HG03139 (cell line): Measurements from ENCODE around the gene BOK.
"Not testable (repeated sequence)": the region's sequence is repeated elsewhere in the genome, so short reads cannot be mapped to it uniquely, and the experiment has no call there.

Experiments
- ATAC-seq: cut with Tn5 transposase; IDR thresholded peaks from one replicate; pipeline ENCODE4 v1.9.1; 2021; ENCODE audit not compliant: unreplicated experiment

BOK gene

DNA sequence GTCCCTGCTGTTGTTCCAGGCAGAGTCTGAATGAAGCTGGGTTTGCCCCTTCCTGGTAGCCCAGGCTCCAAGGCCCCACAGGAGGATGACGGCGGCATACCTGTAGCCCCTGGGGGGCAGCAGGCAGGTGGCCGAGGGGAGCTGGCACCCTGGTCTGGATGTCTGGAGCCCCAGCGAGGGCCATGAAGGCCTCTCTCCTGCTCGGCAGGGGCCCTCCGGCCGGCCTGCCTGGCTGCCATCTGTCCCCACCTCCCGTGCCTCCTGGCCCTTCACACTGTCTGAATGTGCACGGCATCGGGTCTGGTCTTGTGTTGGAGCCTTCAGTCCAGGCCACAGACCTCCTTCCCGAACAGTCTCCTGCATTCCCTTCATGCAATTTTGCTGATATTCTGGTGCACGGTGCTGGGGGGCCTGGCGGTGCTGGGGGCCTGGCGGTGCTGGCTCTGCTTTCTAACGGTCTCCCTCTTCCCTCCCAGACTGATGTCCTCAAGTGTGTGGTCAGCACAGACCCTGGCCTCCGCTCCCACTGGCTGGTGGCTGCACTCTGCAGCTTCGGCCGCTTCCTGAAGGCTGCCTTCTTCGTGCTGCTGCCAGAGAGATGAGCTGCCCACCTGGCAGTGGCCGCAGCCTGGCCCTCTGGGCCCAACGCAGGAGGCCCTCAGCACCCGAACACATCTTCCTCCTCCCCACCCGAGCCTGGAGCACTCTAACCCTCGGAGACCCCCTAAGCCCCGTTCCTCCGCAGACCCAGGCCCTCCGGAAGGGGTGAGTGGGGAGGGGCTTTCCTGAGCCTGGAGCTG, 13.5 kb downstream of the BOK start:
- no peak for ATAC-seq

DNA sequence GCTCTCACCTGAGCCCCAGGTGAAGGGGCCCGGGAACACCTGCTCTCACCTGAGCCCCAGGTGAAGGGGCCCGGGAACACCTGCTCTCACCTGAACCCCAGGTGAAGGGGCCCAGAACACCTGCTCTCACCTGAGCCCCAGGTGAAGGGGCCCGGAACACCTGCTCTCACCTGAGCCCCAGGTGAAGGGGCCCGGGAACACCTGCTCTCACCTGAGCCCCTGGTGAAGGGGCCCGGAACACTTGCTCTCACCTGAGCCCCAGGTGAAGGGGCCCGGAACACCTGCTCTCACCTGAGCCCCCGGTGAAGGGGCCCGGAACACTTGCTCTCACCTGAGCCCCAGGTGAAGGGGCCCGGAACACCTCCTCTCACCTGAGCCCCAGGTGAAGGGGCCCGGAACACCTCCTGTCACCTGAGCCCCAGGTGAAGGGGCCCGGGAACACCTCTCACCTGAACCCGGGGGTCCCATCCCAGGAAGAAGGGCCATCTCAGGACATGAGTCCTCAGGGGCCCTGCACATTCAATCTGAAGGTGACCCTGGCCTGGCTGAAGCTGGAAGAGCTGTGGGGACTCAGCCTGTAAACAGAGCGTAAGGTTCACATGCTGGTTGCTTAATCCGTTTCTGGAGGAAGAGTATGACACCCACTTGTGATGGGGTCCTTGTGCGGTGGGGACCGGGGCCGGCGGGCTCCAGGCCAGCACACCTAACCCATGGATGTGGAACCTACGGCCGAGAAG, 14.5 kb downstream of the BOK start:
- not testable (repeated sequence) for ATAC-seq

DNA sequence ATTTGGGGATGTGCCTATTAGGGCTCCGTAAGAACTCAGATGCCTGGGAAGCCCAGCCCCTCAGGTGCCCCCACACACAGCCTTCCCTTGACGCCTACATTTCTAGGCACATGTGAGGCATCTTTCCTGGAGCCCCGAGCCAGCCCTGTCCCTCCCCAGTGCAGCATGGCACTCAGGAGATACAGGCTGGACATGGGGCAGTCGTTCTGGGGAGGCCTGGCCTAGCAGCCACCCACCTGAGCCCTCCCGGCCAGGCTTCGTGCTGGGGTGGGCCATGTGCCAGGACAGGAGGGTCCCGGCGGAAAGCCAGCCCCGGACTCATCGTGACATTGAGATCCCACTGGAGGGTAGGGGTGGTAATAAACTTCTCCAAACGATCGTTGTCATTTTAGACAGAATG, 15.2 kb downstream of the BOK start:
- ATAC-seq = no peak

DNA sequence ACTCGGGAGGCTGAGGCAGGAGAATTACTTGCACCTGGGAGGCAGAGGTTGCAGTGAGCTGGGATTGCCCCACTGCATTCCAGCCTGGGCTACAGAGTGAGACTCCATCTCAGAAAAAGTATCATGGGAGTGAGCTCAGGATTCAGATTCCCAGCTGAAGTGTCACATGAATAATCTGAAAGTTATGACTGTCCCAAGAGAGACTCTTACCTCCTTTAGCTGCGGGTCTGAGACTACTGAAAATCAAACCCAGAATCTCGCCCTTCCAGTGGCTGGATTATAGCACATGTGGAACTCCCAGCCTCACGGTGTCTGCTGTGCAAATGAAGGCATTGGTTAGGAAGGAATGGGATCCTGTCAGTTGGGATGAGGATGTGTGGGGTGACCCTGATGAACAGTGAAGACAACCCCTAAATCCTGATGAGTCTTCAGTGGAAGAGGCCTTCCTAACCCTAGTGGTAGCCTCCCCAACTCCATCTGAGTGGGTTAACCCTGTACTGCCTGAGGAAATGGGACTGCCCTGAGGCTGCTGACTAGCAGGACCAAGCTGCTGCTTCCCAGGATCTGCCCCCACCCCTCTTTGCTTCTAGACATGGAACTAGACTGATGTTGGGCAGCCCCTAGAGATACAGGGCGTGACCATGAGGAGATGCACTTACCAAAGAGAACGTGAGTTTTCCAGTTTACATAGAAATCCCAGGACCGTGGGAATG, 16.5 kb downstream of the BOK start:
- ATAC-seq = no peak

DNA sequence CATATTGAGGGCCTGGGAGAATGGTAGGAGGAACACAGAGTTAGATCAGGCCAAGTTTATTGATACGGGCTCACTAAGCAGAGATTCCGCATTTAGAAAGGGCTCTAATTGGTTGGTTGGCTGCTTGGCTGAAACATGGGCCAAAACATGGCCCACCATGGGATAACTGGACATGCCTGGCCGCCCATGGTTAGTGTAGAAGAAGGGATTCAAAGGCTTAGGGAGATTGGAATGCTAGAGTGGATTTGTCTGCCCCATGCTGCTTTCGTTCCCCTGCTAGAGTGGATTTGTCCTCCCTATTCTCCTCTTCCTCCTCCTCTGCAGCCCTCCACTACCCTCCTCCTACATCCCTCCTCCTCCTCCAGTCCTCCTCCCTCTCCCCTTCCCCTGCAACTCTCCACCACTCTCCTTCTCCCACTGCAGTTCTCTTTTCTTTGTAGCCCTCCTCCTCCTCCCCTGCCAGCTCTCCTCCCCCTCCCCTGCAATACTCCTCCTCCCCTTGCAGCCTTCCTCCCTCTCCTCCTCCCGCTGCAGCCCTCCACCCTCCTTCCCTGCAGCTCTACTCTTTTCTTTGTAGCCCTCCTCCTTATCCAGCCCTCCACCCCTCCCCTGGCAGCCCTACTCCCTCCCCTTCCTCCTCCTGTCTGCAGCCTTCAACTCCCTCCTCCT, 17.2 kb downstream of the BOK start:
- ATAC-seq = no peak

DNA sequence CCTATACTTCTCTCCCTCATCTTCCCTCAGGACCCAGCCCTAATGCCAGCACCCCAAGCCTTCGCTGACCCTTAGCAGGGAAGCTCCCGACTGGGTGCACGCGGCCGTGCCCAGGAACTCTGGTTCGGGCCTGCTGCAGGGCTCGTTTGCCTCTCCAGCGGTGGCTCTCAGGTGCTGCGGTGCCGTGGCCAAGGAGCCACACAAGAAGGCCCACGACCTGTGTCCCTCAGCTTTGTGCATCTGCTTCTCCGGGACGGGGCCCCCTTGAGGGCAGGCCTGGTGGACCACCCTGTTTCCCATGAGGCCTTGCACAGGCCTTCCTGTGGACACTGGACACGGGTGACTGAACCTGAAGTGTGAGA, 17.7 kb downstream of the BOK start:
- no peak for ATAC-seq

DNA sequence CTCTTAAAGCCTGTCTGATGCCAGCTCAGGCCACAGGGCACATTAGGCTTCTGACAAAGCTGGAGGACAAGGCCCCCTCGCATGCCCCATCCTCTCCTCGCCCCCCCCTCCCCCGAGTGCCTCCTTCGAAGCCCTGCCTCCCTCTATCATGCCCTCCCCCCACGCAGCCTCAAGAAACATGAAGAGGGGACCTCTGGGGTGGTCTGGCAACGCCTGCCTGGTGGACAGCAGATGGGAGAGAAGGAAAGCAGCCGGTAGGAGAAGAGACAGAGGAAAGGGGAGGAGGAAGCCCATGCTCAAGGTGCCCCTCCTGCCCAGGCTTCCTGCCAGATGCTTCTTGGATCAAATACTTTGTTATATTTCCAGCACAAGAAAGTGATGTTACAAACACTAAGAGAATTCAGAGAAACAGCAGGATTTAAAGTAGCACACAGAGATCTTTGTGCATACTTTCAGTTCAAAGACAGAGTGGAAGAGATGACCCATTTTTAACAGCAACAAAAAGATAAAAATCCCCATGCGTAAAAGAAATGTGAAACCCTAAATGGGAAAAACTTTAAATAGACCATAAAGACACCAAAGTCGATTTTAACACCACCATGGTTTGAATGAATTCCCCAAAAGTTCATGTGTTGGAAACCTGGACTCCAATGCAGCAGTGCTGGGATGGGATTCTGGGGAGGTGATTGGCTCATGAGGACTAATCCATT, 19.0 kb downstream of the BOK start:
- no peak for ATAC-seq

DNA sequence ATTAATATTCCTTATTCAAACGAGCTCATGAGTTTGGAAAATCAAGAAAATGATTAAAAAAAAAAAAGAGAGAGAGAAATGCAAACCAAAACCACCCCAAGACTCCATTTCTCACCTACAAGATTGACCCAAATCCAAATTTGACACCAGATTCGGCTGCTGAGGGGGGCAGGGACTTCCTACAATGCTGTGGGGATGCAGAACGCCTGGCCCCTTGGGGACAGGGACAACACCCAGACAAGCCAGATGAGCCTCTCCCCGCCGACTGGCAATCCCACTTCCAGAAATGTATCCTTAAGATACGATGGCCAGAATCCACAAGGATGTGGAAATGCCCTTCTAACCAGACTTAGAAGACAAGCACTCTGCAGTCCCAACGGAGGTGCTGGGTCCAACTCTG, 20.7 kb downstream of the BOK start:
- ATAC-seq = no peak

DNA sequence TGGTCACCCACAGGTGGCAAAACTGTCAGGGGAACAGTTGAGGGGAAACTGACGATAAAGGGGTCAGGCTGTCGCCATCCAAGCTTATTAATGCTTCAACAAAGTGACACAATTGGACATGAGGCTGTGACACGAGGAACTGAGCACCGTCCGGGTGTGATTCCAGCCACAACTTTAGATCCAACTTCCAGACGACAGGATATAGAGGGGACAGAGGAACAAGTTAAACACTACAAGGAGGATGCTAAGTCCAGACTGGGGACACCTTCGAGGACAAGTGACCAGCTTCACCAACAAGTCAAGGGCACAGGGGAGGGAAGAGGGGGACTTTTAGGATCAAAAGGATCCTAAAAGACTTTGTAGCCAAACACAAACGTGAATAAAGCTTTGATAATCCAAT, 23.8 kb downstream of the BOK start:
- no peak for ATAC-seq

DNA sequence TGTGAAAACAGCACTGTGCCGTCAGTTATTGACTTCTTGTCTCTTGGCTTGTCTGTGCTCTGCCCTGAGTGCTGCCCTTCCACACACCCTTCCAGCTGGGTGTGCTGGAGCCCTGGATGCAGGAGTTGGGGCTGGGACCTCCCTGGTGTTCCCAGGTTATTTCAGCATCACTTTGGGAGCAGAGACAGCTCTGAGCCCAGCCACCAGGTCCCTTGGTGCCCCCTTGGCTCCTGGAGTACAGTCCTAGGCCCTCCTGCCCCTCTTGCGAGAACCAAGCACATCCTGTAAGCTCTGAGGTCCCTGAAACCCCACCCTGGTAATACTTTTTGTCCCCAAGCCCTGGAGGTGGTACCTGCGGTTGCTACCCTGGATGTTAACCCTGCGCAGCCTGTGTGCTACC, 24.3 kb downstream of the BOK start:
- ATAC-seq = no peak

DNA sequence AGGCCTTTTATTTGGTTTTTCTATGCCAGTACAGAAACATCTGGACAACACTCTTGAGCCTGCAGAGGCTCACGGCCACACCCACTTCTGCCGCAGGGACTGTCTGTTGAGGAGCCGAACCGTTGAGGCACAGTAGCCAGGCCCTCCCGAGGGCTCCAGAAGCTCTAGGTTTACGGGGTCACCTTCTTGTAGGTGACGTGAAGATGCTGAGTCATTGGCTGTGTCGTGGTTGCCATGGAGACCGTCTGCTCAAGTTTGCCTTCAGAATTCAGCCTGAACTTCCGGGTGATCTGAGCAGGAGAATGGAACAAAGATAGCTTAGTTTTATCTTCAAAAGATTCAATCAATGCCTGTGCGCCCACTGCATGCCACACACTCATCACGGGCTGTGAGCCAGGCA, 25.9 kb downstream of the BOK start:
- ATAC-seq = no peak

DNA sequence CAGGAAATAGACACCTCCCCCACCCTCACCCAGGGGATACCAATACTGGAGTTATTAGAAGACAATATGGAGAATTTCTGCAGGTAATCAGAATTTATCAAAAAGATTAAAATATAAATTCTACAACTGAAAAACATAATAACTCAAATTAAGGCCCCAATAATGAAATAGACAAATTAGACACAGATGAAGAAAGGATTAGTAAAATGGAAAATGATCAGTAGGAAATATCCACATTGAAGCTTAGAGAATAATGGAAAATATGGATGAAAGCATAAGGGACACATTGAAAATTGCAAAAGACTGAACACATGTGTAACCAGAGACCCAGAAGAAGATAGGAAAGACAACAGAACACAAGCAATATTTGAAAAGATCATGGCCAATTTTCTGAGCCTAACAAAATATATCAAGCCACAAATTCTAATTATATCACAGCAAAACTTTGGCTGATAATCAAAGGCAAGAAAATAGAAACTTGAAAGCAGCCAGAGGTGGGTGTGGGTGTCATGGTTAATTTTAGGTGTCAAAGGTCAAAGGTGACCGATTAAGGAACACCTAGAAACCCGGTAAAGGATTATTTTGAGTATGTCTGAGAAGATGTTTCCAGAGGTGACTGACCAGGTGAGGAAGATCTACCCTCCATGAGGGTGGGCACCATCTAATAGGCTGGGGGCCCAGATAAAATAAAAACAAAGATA, 28.2 kb downstream of the BOK start:
- no peak for ATAC-seq

DNA sequence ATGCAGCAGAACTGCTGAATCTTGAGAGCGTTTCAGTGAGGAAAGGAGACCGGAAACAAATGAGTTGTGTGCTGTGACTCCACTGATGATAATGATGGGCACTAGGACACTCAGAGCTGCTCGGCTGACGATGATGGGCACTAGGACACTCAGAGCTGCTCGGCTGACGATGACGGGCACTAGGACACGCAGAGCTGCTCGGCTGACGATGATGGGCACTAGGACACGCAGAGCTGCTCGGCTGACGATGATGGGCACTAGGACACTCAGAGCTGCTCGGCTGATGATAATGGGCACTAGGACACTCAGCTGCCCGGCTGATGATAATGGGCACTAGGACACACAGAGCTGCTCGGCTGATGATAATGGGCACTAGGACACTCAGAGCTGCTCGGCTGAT, 31.3 kb downstream of the BOK start:
- not testable (repeated sequence) for ATAC-seq

DNA sequence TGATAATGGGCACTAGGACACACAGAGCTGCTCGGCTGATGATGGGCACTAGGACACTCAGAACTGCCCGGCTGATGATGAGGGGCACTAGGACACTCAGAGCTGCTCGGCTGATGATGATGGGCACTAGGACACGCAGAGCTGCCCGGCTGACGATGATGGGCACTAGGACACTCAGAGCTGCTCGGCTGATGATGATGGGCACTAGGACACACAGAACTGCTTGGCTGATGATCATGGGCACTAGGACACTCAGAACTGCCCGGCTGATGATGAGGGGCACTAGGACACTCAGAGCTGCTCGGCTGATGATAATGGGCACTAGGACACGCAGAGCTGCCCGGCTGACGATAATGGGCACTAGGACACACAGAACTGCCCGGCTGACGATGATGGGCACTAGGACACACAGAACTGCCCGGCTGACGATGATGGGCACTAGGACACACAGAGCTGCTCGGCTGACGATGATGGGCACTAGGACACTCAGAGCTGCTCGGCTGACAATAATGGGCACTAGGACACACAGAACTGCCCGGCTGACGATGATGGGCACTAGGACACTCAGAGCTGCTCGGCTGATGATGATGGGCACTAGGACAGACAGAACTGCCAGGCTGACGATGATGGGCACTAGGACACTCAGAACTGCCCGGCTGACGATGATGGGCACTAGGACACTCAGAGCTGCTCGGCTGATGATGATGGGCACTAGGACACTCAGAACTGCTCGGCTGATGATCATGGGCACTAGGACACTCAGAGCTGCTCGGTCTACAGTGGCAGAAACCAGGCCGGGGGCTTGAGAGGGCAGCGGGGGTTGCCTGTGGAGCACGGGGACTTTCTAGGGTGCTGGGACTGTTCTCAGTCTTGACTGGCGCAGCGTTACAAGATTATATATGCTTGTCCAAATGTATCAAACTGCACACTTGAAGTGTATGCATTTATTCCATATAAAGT, 32.2 kb downstream of the BOK start:
- not testable (repeated sequence) for ATAC-seq

DNA sequence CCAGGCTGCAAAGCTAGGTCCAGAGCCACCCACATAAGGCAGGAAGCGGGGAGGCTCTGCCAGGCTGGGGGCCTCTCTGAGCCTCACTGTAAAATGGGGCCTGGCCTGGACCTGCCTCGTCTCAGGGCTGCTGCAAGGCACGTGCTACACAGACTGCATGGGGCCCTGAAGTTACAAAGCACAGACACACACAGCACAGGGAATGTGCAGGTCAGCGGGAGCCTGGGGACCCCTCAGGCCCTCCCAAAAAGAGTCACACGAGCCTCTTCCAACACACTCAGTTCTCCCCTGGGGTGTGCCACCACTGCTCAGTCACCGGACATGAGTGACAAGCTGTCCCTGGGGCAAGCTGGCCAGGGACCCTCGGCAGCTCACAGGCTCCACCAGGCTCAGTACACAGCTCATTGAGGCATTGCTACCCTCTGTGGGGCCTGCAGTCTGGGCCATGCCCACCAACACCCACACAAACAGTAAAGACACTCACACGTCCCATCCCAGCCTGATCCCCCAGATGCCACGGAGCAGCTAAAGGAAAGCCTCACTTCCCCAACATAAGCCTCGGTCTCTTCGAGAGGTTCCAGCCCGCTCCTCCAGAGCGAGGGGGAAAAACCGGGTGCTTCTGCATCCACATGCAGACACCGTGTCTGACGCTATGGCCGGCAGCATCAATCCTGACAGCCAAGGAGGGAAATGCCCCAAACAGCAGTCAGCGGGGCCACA, 33.7 kb downstream of the BOK start:
- ATAC-seq = no peak

DNA sequence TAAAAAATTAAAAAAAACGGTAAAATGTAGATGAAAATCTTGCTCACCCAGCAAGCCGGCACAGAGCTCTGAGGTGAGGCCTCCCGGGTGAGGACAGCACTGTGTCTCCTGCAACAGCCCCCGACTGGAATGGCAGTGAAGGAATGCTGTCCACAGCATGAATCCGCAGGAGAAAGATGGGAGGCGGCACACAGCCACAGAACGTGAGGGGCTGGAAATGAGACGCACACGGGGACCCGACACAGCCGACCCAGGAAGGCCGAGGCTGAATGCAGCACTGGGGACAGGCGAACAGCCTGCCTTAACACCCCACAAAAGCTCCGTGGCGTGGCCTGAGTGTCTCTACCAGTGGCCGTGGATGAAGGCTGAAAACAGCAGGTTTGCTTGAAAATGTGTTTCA, 34.7 kb downstream of the BOK start:
- ATAC-seq = no peak

DNA sequence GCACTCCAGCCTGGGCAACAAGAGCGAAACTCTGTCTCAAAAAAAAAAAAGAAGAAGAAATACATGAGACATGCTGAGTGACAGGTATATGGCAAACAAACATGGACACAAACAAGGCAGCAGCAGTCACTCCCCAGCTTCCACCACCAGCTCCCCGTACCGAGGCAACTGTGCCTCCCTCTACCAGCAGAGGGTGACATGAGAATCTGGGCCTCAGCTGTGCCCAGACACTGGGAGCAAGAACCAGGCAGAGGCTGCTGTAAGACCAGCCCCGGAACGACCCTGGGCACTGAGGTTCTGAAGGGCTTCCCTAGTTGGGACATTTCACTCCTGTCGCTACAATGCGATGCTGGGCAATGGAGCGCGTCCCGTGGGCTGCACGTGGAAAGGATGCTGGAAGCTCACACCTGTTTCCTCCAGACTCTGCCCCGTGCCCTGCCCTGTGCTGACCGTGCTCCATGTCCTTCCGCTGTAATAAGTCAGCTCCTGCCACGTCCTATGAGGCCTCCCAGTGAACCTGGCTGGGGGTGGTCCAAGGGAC, 37.1 kb downstream of the BOK start:
- ATAC-seq = no peak

DNA sequence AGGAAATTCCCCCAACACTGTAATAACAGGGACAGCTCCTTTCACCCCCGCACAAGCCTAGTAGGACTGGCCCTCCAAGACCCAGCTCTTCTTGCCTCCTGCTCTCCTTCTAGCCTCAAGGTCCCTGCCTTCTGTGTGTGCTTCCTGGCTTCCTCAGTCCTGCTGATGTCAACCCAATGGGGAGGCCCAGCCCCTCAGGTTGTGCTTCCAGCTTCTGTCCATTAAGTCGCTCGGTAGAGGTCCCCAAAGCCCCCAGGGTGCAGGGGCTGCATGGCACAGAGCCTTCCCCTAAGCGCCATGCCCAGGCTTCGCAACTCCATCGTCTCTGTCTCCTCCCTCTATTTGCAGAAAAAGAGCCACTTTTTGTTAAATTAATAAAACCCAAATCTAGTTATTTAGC, 39.0 kb downstream of the BOK start:
- ATAC-seq = no peak
